H1 (cell line): ENCODE results near the gene SEC31A. TPM values are rescaled to one million over a fixed set of nuclear protein-coding genes. Genes with fewer than 3 reads are reported as not detected.

Experiments used
- CTCF ChIA-PET: fragments of 300-600 bp; sonication (Branson Sonifier 250); formaldehyde crosslinking; loops from one replicate; lab custom pipeline; 2021; ENCODE audit not compliant: partially characterized antibody; lab: Charles Lee
- POLR2A ChIA-PET: fragments of 300-600 bp; sonication (Branson Sonifier 250); formaldehyde crosslinking; loops from one replicate; lab custom pipeline; 2021; ENCODE audit warnings: inconsistent platforms; ENCODE audit not compliant: partially characterized antibody; lab: Charles Lee
- DNase-seq, 2 experiments: peaks; one replicate each; pipeline versions ENCODE4 v3.0.0 to v3.0.0-alpha.2; 2010 to 2022; ENCODE audit warnings: low spot score in 2 of 2, low read depth in 1 of 2, mixed read lengths in 1 of 2
- FAIRE-seq: peaks from 2 replicates; lab custom pipeline; 2011; peaks lifted over from hg19 to GRCh38; lab: Jason Lieb, UNC
- H2AFZ ChIP-seq: 2 replicates; pipeline ENCODE4 v1.8.1; 2012; ENCODE audit warnings: low read length, inconsistent platforms
- H2AK5ac ChIP-seq: 2 replicates; pipeline ENCODE4 v1.6.1; 2013; ENCODE audit warnings: low read depth, low read length
- H2BK120ac ChIP-seq: replicated peaks from 2 replicates; pipeline ENCODE3; 2013; ENCODE audit warnings: low read depth, low read length, inconsistent platforms
- H2BK12ac ChIP-seq: 2 replicates; pipeline ENCODE4 v1.6.1; 2013; ENCODE audit warnings: low read depth, low read length
- H2BK15ac ChIP-seq: 2 replicates; pipeline ENCODE4 v1.6.1; 2013; ENCODE audit warnings: low read length
- H2BK20ac ChIP-seq: 2 replicates; pipeline ENCODE4 v1.6.1; 2013; ENCODE audit warnings: low read length
- H2BK5ac ChIP-seq: 2 replicates; pipeline ENCODE4 v1.6.1; 2013; ENCODE audit warnings: low read depth, low read length
- H3K14ac ChIP-seq: 2 replicates; pipeline ENCODE4 v1.6.1; 2013; ENCODE audit warnings: inconsistent platforms; ENCODE audit not compliant: insufficient read length
- H3K18ac ChIP-seq: 2 replicates; pipeline ENCODE4 v1.6.1; 2013; ENCODE audit warnings: low read length; ENCODE audit errors: extremely low read depth
- H3K23ac ChIP-seq: 2 replicates; pipeline ENCODE4 v1.6.1; 2013; ENCODE audit warnings: inconsistent platforms; ENCODE audit not compliant: insufficient read length
- H3K23me2 ChIP-seq: 2 replicates; pipeline ENCODE4 v1.6.1; 2013; ENCODE audit warnings: low read depth, low read length
- H3K27ac ChIP-seq: 2 replicates; pipeline ENCODE4 v1.6.1; 2011; ENCODE audit warnings: low read depth, low read length, inconsistent platforms
- H3K27me3 ChIP-seq, 4 experiments: replicated peaks in 1 of 4; 1 replicate in 1 of 4; 2 replicates in 3 of 4; pipeline versions ENCODE4 v1.6.1 to v1.8.1; 2011 to 2013; ENCODE audit warnings: low read length in 3 of 4, mild to moderate bottlenecking in 3 of 4, inconsistent platforms in 2 of 4, mixed read lengths in 2 of 4, moderate library complexity in 1 of 4; ENCODE audit not compliant: control insufficient read depth in 3 of 4, insufficient read depth in 3 of 4; ENCODE audit errors: extremely low read depth in 1 of 4
- H3K36me3 ChIP-seq, 4 experiments: 2 replicates each; pipeline versions ENCODE4 v1.6.1 to v1.8.1; 2011 to 2013; ENCODE audit warnings: mild to moderate bottlenecking in 4 of 4, low read length in 3 of 4, moderate library complexity in 2 of 4, control low read depth in 1 of 4, inconsistent platforms in 1 of 4; ENCODE audit not compliant: insufficient read depth in 4 of 4, control insufficient read depth in 2 of 4
- H3K4ac ChIP-seq: replicated peaks from 2 replicates; pipeline ENCODE3; 2013; ENCODE audit warnings: low read length, low read depth, mixed read lengths, inconsistent platforms; ENCODE audit not compliant: insufficient read length
- H3K4me1 ChIP-seq, 4 experiments: replicated peaks in 1 of 4; 1 replicate in 1 of 4; 2 replicates in 3 of 4; pipeline versions ENCODE4 v1.6.1 to v1.8.1; 2011 to 2013; ENCODE audit warnings: low read length in 3 of 4, inconsistent platforms in 2 of 4, mixed read lengths in 1 of 4; ENCODE audit not compliant: insufficient read depth in 4 of 4, control insufficient read depth in 3 of 4
- H3K4me2 ChIP-seq, 2 experiments: 2 replicates each; pipeline versions ENCODE4 v1.6.1 to v1.8.1; 2011 to 2013; ENCODE audit warnings: low read depth in 2 of 2, low read length in 2 of 2, control low read depth in 1 of 2, inconsistent platforms in 1 of 2, mild to moderate bottlenecking in 1 of 2; ENCODE audit not compliant: insufficient read depth in 1 of 2
- H3K4me3 ChIP-seq, 4 experiments: fragments of 200-600, 300-600 bp in 1 of 4; sonication (generic), shearing (Covaris generic), sonication (Bioruptor Twin) in 1 of 4; 2 replicates each; pipeline versions ENCODE4 v1.5.1 to v1.8.1; 2011 to 2016; ENCODE audit warnings: low read length in 4 of 4, low read depth in 3 of 4, control low read depth in 2 of 4, inconsistent platforms in 2 of 4, mild to moderate bottlenecking in 2 of 4, mixed read lengths in 1 of 4, moderate library complexity in 1 of 4; ENCODE audit not compliant: insufficient read depth in 2 of 4; ENCODE audit errors: extremely low read depth in 1 of 4
- H3K56ac ChIP-seq: replicated peaks from 2 replicates; pipeline ENCODE3; 2013; ENCODE audit warnings: low read depth, mild to moderate bottlenecking, mixed read lengths, low read length, inconsistent platforms; ENCODE audit not compliant: insufficient read length
- H3K79me1 ChIP-seq: 2 replicates; pipeline ENCODE4 v1.6.1; 2013; ENCODE audit warnings: low read depth, low read length, control low read depth
- H3K79me2 ChIP-seq, 2 experiments: 2 replicates each; pipeline versions ENCODE4 v1.6.1 to v1.8.1; 2012 to 2013; ENCODE audit warnings: low read length in 2 of 2, mild to moderate bottlenecking in 2 of 2, inconsistent platforms in 1 of 2; ENCODE audit not compliant: insufficient read depth in 2 of 2, control insufficient read depth in 1 of 2
- H3K9ac ChIP-seq, 4 experiments: replicated peaks in 1 of 4; 1 replicate in 1 of 4; 2 replicates in 3 of 4; pipeline versions ENCODE4 v1.6.1 to v1.8.1; 2011 to 2013; ENCODE audit warnings: low read depth in 3 of 4, low read length in 3 of 4, control low read depth in 2 of 4, mild to moderate bottlenecking in 2 of 4, moderate library complexity in 2 of 4, inconsistent platforms in 1 of 4; ENCODE audit errors: extremely low read depth in 1 of 4
- H3K9me3 ChIP-seq, 2 experiments: 2 replicates each; pipeline versions ENCODE4 v1.6.1 to v1.8.1; 2012 to 2013; ENCODE audit warnings: mild to moderate bottlenecking in 2 of 2, moderate library complexity in 2 of 2, control low read depth in 1 of 2, inconsistent platforms in 1 of 2, low read depth in 1 of 2, low read length in 1 of 2, mixed read lengths in 1 of 2; ENCODE audit not compliant: insufficient read depth in 2 of 2
- H4K20me1 ChIP-seq, 2 experiments: replicated peaks in 1 of 2; 2 replicates each; pipeline versions ENCODE3 to v1.8.1; 2011 to 2013; ENCODE audit warnings: inconsistent platforms in 2 of 2, low read length in 2 of 2, mild to moderate bottlenecking in 1 of 2; ENCODE audit not compliant: insufficient read depth in 2 of 2, control insufficient read depth in 1 of 2
- H4K5ac ChIP-seq: 2 replicates; pipeline ENCODE4 v1.6.1; 2013; ENCODE audit warnings: low read length, low read depth, mixed read lengths, inconsistent platforms; ENCODE audit not compliant: insufficient read length
- H4K8ac ChIP-seq: 2 replicates; pipeline ENCODE4 v1.8.0; 2013; ENCODE audit warnings: mild to moderate bottlenecking, moderate library complexity, low read length, inconsistent platforms; ENCODE audit not compliant: insufficient read depth; ENCODE audit errors: extremely low read depth
- H4K91ac ChIP-seq: replicated peaks from 2 replicates; pipeline ENCODE3; 2013; ENCODE audit warnings: low read length, mixed read lengths, inconsistent platforms; ENCODE audit not compliant: insufficient read length
- BACH1 ChIP-seq: IDR thresholded peaks from 2 replicates; pipeline ENCODE4 v1.6.1; 2012; ENCODE audit warnings: low read length, improper control_type of control experiment
- CBX5 ChIP-seq: fragments of 300-800, 300-1000 bp; sonication (generic); IDR thresholded peaks from 2 replicates; pipeline ENCODE4 v1.7.1; 2016; ENCODE audit warnings: antibody characterized with exemption, low read length, low read depth
- CEBPB ChIP-seq: IDR thresholded peaks from 2 replicates; pipeline ENCODE4 v1.6.1; 2012; ENCODE audit warnings: low read depth, low read length
- GABPA ChIP-seq: IDR thresholded peaks from 2 replicates; pipeline ENCODE4 v1.6.1; 2011; ENCODE audit warnings: mild to moderate bottlenecking, low read length, moderate library complexity, borderline replicate concordance; ENCODE audit not compliant: insufficient read depth
- KDM1A ChIP-seq: fragments of 200-600, 300-600 bp; sonication (generic); IDR thresholded peaks from 2 replicates; pipeline ENCODE4 v1.7.1; 2016; ENCODE audit warnings: mild to moderate bottlenecking, low read length, borderline replicate concordance
- MAFK ChIP-seq: IDR thresholded peaks from 2 replicates; pipeline ENCODE4 v1.6.1; 2012; ENCODE audit warnings: low read depth, mild to moderate bottlenecking, improper control_type of control experiment, low read length
- NANOG ChIP-seq: IDR thresholded peaks from 2 replicates; pipeline ENCODE4 v1.6.1; 2011; ENCODE audit warnings: low read length, low read depth, mild to moderate bottlenecking, inconsistent platforms; ENCODE audit not compliant: insufficient read depth, poor library complexity, severe bottlenecking
- NRF1 ChIP-seq: IDR thresholded peaks from 2 replicates; pipeline ENCODE4 v1.6.1; 2011; ENCODE audit warnings: mild to moderate bottlenecking, low read depth, low read length, improper control_type of control experiment
- POU5F1 ChIP-seq: IDR thresholded peaks from 2 replicates; pipeline ENCODE4 v1.6.1; 2011; ENCODE audit warnings: low read depth, mild to moderate bottlenecking, low read length, moderate library complexity
- RBBP5 ChIP-seq: IDR thresholded peaks from 2 replicates; pipeline ENCODE4 v1.7.1; 2012; ENCODE audit warnings: low read depth, mild to moderate bottlenecking, inconsistent platforms, low read length, moderate library complexity, borderline replicate concordance
- SP2 ChIP-seq: IDR thresholded peaks from 2 replicates; pipeline ENCODE4 v1.6.1; 2012; ENCODE audit warnings: mild to moderate bottlenecking, low read length, inconsistent platforms
- WGBS, 2 experiments: shearing (Covaris generic) in 1 of 2; methylation state at CpG; one replicate each; pipeline versions ENCODE4 v1.1.6 to v1.1.7; 2013 to 2015; ENCODE audit warnings: low lambda C conversion rate in 2 of 2, mixed read lengths in 2 of 2, inconsistent platforms in 1 of 2, low coverage in 1 of 2, missing lambda C conversion rate in 1 of 2; ENCODE audit not compliant: insufficient replicate concordance in 2 of 2, insufficient coverage in 1 of 2, insufficient read length in 1 of 2; ENCODE audit errors: extremely low coverage in 1 of 2, missing lambda C conversion rate in 1 of 2; 5-methylcytosine and 5-hydroxymethylcytosine counted together
- polyA plus RNA-seq, 7 experiments: library from polyadenylated mRNA; depleted of rRNA in 3 of 7; stranded (reverse) in 5 of 7; unstranded in 2 of 7; fragments of >200 nt in 5 of 7; fragments of 200-250 nt in 2 of 7; gene quantifications; 1 replicate in 5 of 7; 2 replicates in 1 of 7; 4 replicates in 1 of 7; pipeline versions ENCODE4 v1.2.1 to v1.2.3, GENCODE V29; 2011 to 2013; ENCODE audit warnings: missing spikeins in 2 of 7, mixed read lengths in 2 of 7
- total RNA-seq: library from RNA; stranded (reverse); fragmentation: NEBNext Ultra II Directional; extraction: Animal tissue kit (Norgen Biotek cat#: 25700); gene quantifications from 2 replicates; pipeline ENCODE4 v1.2.1, GENCODE V29; 2021
- TF ChIP-seq, protein P1 (sequence below): IDR thresholded peaks from 2 replicates; pipeline ENCODE4 v1.6.1; 2012; ENCODE audit warnings: inconsistent platforms

The SEC31A gene
- total and polyA plus RNA-seq, 2 of the 8 experiments (the other 6 are each of a cell fraction or from before 2014, with no cell fraction given), result 112 to 125 TPM

DNA sequence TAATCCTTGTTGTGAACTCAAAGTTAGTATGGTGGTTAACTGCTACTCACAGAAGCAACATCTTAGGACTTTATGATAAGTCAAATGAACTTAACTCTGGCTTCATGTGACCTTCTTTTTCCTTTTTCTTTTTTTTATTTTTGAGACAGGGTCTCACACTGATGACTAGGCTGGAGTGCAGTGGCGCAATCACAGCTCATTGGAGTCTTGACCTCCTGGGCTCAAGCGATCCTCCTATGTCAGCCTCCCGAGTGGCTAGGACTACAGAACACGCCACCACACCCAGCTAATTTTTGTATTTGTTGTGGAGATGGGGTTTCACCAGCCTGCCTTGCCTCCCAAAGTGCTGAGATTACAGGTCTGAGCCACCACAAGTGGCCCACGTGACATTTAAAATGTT lies 22.4 kb downstream of the SEC31A start:
- Histone ChIP-seq H3K14ac (no peak overlapping the region), H4K91ac (no peak overlapping the region), H3K27ac (no peak overlapping the region), H2AFZ (no peak overlapping the region), H3K56ac (no peak overlapping the region), H3K23me2 (no peaks in the 10 kb centered on the region), H3K36me3 (peaks cover 12 to 72% (median 40%) of the 10 kb centered on the region in 4 experiments; a peak in 7 of 8 replicates), H3K4ac (no peak overlapping the region), H3K9ac (no peak overlapping the region), H3K79me1 (no peaks in the 10 kb centered on the region), H4K8ac (no peak overlapping the region), H2BK5ac (no peak overlapping the region), H3K27me3 (no peaks in the 10 kb centered on the region), H4K5ac (no peak overlapping the region), H3K23ac (no peak overlapping the region), H2AK5ac (no peak overlapping the region), H2BK12ac (no peak overlapping the region), H3K18ac (no peak overlapping the region), H2BK20ac (no peak overlapping the region), H3K9me3 (no peaks in the 10 kb centered on the region), H3K4me3 (no peak overlapping the region), H2BK120ac (no peak overlapping the region), H3K79me2 (no peaks in the 10 kb centered on the region), H3K4me2 (no peak overlapping the region), H2BK15ac (no peak overlapping the region), H3K4me1 (no peaks in the 10 kb centered on the region), H4K20me1 (peaks cover 0 to 4% of the 10 kb centered on the region in 2 experiments)
- ChIA-PET CTCF (interaction anchor here (0.6 to 2.3 kb wide), 2 partner anchors 16 to 169 kb away, joined by 4 to 12 read pairs; no protein-coding TSS in a partner anchor), POLR2A (no interaction called here)
- no peak for DNase-seq
- TF ChIP-seq SP2 (no peak), NANOG (no peak), GABPA (no peak), NRF1 (no peak), RBBP5 (no peak), CBX5 (no peak), BACH1 (no peak), CEBPB (no peak), MAFK (no peak), POU5F1 (no peak), KDM1A (no peak)
- TF ChIP-seq, protein P1, sequence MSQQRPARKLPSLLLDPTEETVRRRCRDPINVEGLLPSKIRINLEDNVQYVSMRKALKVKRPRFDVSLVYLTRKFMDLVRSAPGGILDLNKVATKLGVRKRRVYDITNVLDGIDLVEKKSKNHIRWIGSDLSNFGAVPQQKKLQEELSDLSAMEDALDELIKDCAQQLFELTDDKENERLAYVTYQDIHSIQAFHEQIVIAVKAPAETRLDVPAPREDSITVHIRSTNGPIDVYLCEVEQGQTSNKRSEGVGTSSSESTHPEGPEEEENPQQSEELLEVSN, result no peak
- 97% methylated on average over 5 of the region's 5 CpGs; no CpG with 5 or more reads in 1 of the 2 experiments for WGBS, 2 experiments
- FAIRE-seq, result no peak
